ENCODE measurements around the gene LIX1.

GRCh38 chr5:97124335-97124734 lies 18.1 kb downstream of the LIX1 start:
- no peak for TF ChIP-seq CTCF (IDR thresholded peaks at IDR 0.05)
- no peak for TF ChIP-seq POLR2A (IDR thresholded peaks at IDR 0.05)

All from adrenal gland (tissue), 5 donors.